Activated CD4-positive, alpha-beta T cell treated with anti-CD3 and anti-CD28 coated beads, Interleukin-2, Interleukin-6, amounts not matched to agents 100 ng/mL and 50 ng/mL, durations not matched to agents 16 hours and 8 hours (primary cell): Measurements from ENCODE around the gene MTCH1.
"Not testable (repeated sequence)": the region's sequence is repeated elsewhere in the genome, so short reads cannot be mapped to it uniquely, and the experiment has no call there.

Experiments used
- DNase-seq: peaks from one replicate; pipeline ENCODE4 v3.0.0-alpha.2; 2020

MTCH1 gene

GRCh38 chr6:36947570-36948351, 38.2 kb downstream of the MTCH1 start:
- DNase-seq = peak; percentile 53

GRCh38 chr6:36946526-36946925, 39.5 kb downstream of the MTCH1 start:
- DNase-seq = no peak

GRCh38 chr6:36945301-36945700, 40.7 kb downstream of the MTCH1 start:
- no peak for DNase-seq

GRCh38 chr6:36944650-36945049, 41.3 kb downstream of the MTCH1 start:
- no peak for DNase-seq

GRCh38 chr6:36942329-36942728, 43.7 kb downstream of the MTCH1 start:
- DNase-seq = not testable (repeated sequence)

- DNase-seq = not testable (repeated sequence)
These were observed 44.4 kb downstream of the MTCH1 start for GRCh38 chr6:36941561-36941960.

- DNase-seq = no peak
These were observed 46.0 kb downstream of the MTCH1 start for GRCh38 chr6:36940027-36940426.

- not testable (repeated sequence) for DNase-seq
These were observed 47.0 kb downstream of the MTCH1 start for GRCh38 chr6:36939005-36939404.

GRCh38 chr6:36938536-36938935, 47.5 kb downstream of the MTCH1 start:
- DNase-seq = no peak

GRCh38 chr6:36937896-36938295, 48.1 kb downstream of the MTCH1 start:
- DNase-seq = no peak

GRCh38 chr6:36936824-36937223, 49.2 kb downstream of the MTCH1 start:
- no peak for DNase-seq

- no peak for DNase-seq
These were observed 51.1 kb downstream of the MTCH1 start for GRCh38 chr6:36934901-36935300.

- DNase-seq = no peak
These were observed 52.5 kb downstream of the MTCH1 start for GRCh38 chr6:36933519-36933918.

- DNase-seq = no peak
These were observed 52.9 kb downstream of the MTCH1 start for GRCh38 chr6:36933102-36933501.

GRCh38 chr6:36930483-36930882, 55.5 kb downstream of the MTCH1 start:
- DNase-seq = no peak

- no peak for DNase-seq
These were observed 56.4 kb downstream of the MTCH1 start for GRCh38 chr6:36929607-36930006.

- DNase-seq = no peak
These were observed 56.8 kb downstream of the MTCH1 start for GRCh38 chr6:36929152-36929551.

- DNase-seq = no peak
These were observed 57.5 kb downstream of the MTCH1 start for GRCh38 chr6:36928547-36928918.

- DNase-seq = no peak
These were observed 58.1 kb downstream of the MTCH1 start for GRCh38 chr6:36927691-36928546.

- DNase-seq = peak; percentile 53
These were observed 59.1 kb downstream of the MTCH1 start for GRCh38 chr6:36926708-36927513.

- peak; percentile 43 for DNase-seq
These were observed 60.2 kb downstream of the MTCH1 start for GRCh38 chr6:36925809-36926208.

- no peak for DNase-seq
These were observed 61.1 kb downstream of the MTCH1 start for GRCh38 chr6:36924778-36925374.

GRCh38 chr6:36924131-36924530, 61.9 kb downstream of the MTCH1 start:
- DNase-seq = no peak
